Measurements from ENCODE around the gene APMAP. TPM values are rescaled to one million over a fixed set of nuclear protein-coding genes. Genes with fewer than 3 reads are reported as not detected.

The APMAP gene
- total RNA-seq, 2 donors from 2014 or later = 70.5 to 93.8 TPM

DNA sequence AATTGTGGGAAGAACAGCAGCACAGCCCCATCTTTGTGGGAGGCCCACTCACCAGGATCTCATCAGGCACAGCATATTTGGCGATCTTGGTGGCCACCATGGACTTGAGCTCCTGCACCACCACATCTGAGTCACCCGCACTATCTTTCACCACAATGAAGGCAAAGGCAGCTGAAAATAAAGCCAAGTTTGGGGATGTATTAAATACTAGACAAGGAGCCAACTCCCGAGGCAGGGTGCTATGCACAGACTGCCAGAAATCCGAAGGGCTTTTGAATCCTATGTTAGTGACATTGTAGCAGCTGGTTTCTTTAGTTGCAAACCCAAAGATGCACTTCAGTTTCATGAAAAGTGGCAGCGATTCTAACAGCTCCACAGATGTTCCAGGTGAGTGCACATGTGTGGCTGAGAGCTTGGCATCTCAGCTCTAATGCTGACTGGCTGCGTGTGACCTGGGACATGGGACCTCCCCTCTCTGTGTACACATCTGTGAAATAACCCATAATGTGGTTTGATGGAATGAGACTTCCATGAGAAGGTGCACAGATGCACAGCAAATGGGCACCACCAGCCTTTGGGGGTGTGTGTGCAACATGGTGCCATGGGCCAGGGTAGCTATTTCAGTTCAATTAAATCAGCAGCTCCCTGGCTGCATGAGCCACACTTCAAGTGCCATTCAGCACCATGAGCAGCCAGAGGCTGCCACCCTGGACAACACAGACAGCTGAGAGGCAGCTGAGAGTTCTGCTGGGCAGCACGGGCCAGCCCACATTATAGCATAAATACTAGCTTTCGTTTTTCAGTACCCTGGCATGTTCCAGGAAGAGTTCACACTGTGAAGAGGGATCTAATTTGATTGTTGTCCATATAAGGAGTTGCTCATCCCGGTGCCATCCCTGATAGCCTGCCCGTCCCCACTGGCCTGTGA is 16.9 kb upstream of the APMAP start:
- no peaks in the 10 kb centered on the region for H3K4me1 ChIP-seq (replicated peaks)
- DNase-seq (ENCODE audit: low spot score) = no peak
- 68% methylated on average over 10 of the region's 10 CpGs for WGBS

DNA sequence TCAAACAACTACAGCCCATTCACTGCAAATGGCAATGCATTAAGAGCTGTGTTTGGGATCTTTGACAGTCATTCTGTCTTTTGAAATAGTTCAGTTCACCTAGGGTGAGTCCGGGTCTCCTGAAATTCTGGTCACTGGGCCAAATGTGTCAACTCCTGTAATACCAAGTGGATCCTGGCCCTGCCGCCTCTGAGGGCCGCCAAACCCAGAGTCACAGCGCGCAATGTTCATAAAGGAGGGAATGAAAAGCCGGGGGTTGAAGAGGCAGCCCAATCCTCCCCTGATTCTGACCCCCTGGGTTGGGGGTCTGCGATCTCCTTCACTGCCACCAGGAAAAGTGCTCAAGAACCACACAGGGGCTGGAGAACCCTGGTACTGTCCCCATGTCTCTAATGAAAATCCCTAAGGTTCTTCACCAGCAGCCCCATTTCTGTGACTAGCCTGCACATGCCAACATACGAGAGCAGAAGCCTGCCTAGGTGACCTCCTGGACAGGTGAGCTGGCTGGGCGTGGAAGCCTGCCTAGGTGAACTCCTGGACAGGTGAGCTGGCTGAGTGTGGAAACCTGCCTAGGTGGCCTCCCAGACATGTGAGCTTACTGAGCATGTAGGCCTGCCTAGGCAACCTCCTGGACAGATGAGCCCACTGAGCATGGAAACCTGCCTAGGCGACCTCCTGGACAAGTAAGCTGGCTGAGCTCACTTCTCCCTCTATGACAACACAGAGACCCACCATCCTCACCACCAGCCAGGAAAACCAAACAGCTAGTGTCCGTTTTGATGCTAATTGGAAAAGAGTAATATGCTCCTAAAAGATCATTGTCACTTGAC is 16.1 kb upstream of the APMAP start:
- WGBS = 96% methylated on average over 11 of the region's 11 CpGs
- H3K4me3 ChIP-seq = no peak overlapping the region
- intact Hi-C loops (cut with DNase I) = no loop called here
- H3K27me3 ChIP-seq (replicated peaks; ENCODE audit: insufficient read depth) = no peaks in the 10 kb centered on the region
- H3K27ac ChIP-seq = no peak overlapping the region
- no peaks in the 10 kb centered on the region for H3K9me3 ChIP-seq
- DNase-seq (ENCODE audit: low spot score) = no peak
- TF ChIP-seq POLR2AphosphoS5 (IDR thresholded peaks at IDR 0.05) = no peak
- no peak for TF ChIP-seq POLR2A (IDR thresholded peaks at IDR 0.05)
- TF ChIP-seq, protein P1, sequence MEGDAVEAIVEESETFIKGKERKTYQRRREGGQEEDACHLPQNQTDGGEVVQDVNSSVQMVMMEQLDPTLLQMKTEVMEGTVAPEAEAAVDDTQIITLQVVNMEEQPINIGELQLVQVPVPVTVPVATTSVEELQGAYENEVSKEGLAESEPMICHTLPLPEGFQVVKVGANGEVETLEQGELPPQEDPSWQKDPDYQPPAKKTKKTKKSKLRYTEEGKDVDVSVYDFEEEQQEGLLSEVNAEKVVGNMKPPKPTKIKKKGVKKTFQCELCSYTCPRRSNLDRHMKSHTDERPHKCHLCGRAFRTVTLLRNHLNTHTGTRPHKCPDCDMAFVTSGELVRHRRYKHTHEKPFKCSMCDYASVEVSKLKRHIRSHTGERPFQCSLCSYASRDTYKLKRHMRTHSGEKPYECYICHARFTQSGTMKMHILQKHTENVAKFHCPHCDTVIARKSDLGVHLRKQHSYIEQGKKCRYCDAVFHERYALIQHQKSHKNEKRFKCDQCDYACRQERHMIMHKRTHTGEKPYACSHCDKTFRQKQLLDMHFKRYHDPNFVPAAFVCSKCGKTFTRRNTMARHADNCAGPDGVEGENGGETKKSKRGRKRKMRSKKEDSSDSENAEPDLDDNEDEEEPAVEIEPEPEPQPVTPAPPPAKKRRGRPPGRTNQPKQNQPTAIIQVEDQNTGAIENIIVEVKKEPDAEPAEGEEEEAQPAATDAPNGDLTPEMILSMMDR (IDR thresholded peaks at IDR 0.05) = no peak
- peaks cover 0 to 36% of the 10 kb centered on the region in 2 donors for H3K36me3 ChIP-seq
- H3K4me1 ChIP-seq (replicated peaks) = no peaks in the 10 kb centered on the region

More for the DNA sequence above, 16.9 kb upstream of the APMAP start:
- H3K36me3 ChIP-seq = peaks cover 0 to 36% of the 10 kb centered on the region in 2 donors
- no peaks in the 10 kb centered on the region for H3K9me3 ChIP-seq
- no peaks in the 10 kb centered on the region for H3K27me3 ChIP-seq (replicated peaks; ENCODE audit: insufficient read depth)
- TF ChIP-seq, protein P1 (IDR thresholded peaks at IDR 0.05) = no peak
- TF ChIP-seq POLR2AphosphoS5 (IDR thresholded peaks at IDR 0.05) = no peak
- no peak for TF ChIP-seq POLR2A (IDR thresholded peaks at IDR 0.05)
- H3K27ac ChIP-seq = peak overlapping the region in 1 of 2 donors; percentile 10
- H3K4me3 ChIP-seq = no peak overlapping the region
- intact Hi-C loops (cut with DNase I) = no loop called here

DNA sequence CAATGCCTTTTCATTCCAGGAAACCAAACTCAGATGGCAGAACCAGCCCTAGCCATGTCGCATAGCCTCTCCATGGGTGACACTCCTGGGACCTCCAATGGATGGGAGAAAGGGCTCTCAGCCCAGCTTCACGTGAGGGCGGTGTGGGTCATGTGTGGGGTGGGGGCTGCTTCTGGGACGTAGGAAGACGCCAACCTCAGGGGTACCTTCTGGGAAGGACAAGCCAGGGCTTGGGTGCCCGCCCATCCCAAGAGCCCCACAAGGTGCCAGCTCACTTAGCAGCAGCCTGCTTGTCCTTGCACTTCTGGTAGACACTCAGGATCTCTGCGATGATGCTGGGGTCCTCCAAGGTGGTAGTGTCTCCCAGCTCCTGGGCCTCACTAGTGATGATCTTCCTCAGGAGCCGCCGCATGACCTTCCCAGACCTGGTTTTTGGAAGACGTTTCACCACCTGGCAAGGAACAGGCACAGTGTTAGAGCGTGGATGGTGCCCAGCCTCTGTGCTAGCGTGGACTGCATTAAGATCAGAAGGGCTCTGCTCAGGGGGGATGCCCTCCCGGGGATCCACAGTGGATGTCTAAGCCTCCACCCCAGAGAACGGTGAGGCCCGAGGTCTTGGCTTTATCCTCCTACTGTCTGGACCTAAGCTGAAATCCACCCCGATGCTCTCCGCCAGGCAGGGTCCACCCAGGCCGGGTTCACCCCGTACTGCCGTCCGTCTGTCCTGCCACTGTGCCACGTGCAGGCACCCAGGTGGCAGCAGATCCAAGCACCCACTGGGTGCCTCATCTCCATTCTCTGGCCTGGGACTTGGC is 15.1 kb upstream of the APMAP start:
- no peak overlapping the region for H3K4me3 ChIP-seq
- H3K36me3 ChIP-seq = peaks cover 0 to 36% of the 10 kb centered on the region in 2 donors
- WGBS = 95% methylated on average over 22 of the region's 22 CpGs
- H3K27ac ChIP-seq = peak overlapping the region in 1 of 2 donors; percentile 51
- no peaks in the 10 kb centered on the region for H3K9me3 ChIP-seq
- H3K27me3 ChIP-seq (replicated peaks; ENCODE audit: insufficient read depth) = no peaks in the 10 kb centered on the region
- intact Hi-C loops (cut with DNase I) = no loop called here
- H3K4me1 ChIP-seq (replicated peaks) = no peaks in the 10 kb centered on the region
- TF ChIP-seq POLR2AphosphoS5 (IDR thresholded peaks at IDR 0.05) = no peak
- no peak for TF ChIP-seq POLR2A (IDR thresholded peaks at IDR 0.05)
- TF ChIP-seq, protein P1 (IDR thresholded peaks at IDR 0.05) = no peak
- DNase-seq (ENCODE audit: low spot score) = no peak

DNA sequence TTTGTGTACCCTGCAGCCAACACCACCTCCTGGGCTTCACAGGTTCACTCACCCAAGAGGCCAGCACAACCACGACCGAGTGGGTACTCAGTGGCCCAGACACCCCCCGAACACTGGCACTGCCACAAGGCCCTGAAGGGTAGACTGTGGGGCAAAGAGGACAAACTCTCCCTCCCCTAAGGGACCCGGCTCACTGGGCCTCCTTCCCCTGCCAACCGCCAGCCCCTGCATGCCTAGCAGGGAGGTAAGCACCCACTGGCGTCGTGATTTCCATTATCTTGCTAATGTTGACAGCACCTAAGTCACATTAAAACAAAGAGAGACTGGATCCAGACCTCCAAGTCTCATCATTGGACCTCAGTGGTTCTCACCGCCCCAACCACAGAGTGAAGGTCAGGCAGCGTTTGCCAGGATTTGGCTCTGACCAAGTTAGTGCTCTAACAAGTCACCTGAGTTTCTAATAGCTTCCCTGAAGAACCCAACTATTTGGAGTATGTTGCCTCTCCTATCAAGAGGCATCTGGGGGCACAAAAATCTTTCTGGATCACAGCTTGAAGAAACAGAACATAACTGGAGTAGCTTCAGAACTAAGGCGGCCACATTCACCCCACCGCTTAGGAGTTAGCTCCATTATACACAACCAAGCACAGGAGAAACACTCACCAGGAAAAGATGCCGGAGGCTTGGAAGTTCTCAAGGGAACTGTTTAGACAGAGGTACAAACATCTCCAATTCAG is 14.0 kb upstream of the APMAP start:
- Histone ChIP-seq H3K27me3 (replicated peaks; ENCODE audit: insufficient read depth) (no peaks in the 10 kb centered on the region), H3K9me3 (no peaks in the 10 kb centered on the region), H3K4me3 (no peak overlapping the region), H3K27ac (peak overlapping the region; percentile 44 to 51), H3K4me1 (replicated peaks) (no peaks in the 10 kb centered on the region), H3K36me3 (peaks cover 0 to 26% of the 10 kb centered on the region in 2 donors)
- WGBS = 77% methylated on average over 12 of the region's 12 CpGs
- intact Hi-C loops (cut with DNase I) = no loop called here
- TF ChIP-seq, protein P1 (IDR thresholded peaks at IDR 0.05) = no peak
- TF ChIP-seq POLR2A (IDR thresholded peaks at IDR 0.05) (no peak), POLR2AphosphoS5 (IDR thresholded peaks at IDR 0.05) (no peak)
- no peak for DNase-seq (ENCODE audit: low spot score)

Measured in prostate gland (tissue), 2 donors.